Coronary artery (tissue), 2 donors: ENCODE measurements around the gene TCEANC2.
"Not testable (repeated sequence)": the region's sequence is repeated elsewhere in the genome, so short reads cannot be mapped to it uniquely, and the experiment has no call there.

Experiments used
- DNase-seq: peaks from one replicate; pipeline ENCODE4 v3.0.0-alpha.2; 2017; ENCODE audit warnings: low spot score
- H3K27ac ChIP-seq, 2 donors: fragments of 200-600 bp; sonication (generic); one replicate each; pipeline ENCODE4 v1.5.1; 2016 to 2019
- H3K4me3 ChIP-seq: fragments of 200-600 bp; sonication (generic); 2 replicates; pipeline ENCODE4 v1.5.1; 2016; ENCODE audit warnings: mild to moderate bottlenecking, moderate library complexity
- CTCF ChIP-seq: fragments of 200-600 bp; sonication (generic); IDR thresholded peaks from one replicate; pipeline ENCODE4 v1.5.1; 2019; ENCODE audit warnings: antibody characterized with exemption

TCEANC2 gene

DNA sequence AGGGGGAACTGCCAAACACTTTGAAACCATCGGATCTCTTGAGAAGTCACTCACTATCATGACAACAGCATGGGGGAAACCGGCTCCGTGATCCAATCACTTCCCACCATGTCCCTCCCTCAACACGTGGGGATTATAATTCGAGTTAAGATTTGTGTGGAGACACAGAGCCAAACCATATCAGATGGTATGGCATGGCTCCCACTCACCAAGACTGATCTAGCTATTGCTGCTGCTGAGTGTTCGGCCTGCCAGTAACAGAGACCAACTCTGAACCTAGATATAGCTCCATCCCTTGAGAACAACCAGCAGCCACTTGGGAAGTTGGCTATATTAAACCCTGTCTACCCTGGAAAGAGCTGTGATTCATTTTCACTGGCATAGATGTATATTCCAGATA, 50.0 kb downstream of the TCEANC2 start:
- no peak for DNase-seq
- TF ChIP-seq CTCF, result no peak
- Histone ChIP-seq H3K27ac (no peak overlapping the region), H3K4me3 (no peak overlapping the region)

- not testable (repeated sequence) for H3K4me3 ChIP-seq, H3K27ac ChIP-seq, DNase-seq
Observed at GRCh38 chr1:54104613-54105012, 51.2 kb downstream of the TCEANC2 start.

- no peak for DNase-seq
- H3K27ac ChIP-seq, result no peak overlapping the region
- TF ChIP-seq CTCF, result no peak
- H3K4me3 ChIP-seq, result no peak overlapping the region
Observed at GRCh38 chr1:54105080-54105479, 51.7 kb downstream of the TCEANC2 start.

- Histone ChIP-seq H3K4me3 (no peak overlapping the region), H3K27ac (no peak overlapping the region)
- no peak for TF ChIP-seq CTCF
- no peak for DNase-seq
Observed at GRCh38 chr1:54105736-54106269, 52.4 kb downstream of the TCEANC2 start.

- TF ChIP-seq CTCF, result no peak
- Histone ChIP-seq H3K27ac (no peak overlapping the region), H3K4me3 (no peak overlapping the region)
- no peak for DNase-seq
Observed at GRCh38 chr1:54107131-54107530, 53.7 kb downstream of the TCEANC2 start.

GRCh38 chr1:54108156-54108555, 54.7 kb downstream of the TCEANC2 start:
- no peak overlapping the region for H3K27ac ChIP-seq
- DNase-seq, result no peak
- no peak for TF ChIP-seq CTCF

GRCh38 chr1:54109129-54110090, 56.0 kb downstream of the TCEANC2 start:
- Histone ChIP-seq H3K27ac (no peak overlapping the region), H3K4me3 (no peak overlapping the region)
- no peak for DNase-seq
- TF ChIP-seq CTCF, result no peak

More at GRCh38 chr1:54108156-54108555, 54.7 kb downstream of the TCEANC2 start:
- H3K4me3 ChIP-seq, result no peak overlapping the region
